ENCODE measurements around the gene EIF2S2.
A peak's percentile ranks its signal among the peaks of the same experiment; 100 is the strongest.

Gene EIF2S2

DNA sequence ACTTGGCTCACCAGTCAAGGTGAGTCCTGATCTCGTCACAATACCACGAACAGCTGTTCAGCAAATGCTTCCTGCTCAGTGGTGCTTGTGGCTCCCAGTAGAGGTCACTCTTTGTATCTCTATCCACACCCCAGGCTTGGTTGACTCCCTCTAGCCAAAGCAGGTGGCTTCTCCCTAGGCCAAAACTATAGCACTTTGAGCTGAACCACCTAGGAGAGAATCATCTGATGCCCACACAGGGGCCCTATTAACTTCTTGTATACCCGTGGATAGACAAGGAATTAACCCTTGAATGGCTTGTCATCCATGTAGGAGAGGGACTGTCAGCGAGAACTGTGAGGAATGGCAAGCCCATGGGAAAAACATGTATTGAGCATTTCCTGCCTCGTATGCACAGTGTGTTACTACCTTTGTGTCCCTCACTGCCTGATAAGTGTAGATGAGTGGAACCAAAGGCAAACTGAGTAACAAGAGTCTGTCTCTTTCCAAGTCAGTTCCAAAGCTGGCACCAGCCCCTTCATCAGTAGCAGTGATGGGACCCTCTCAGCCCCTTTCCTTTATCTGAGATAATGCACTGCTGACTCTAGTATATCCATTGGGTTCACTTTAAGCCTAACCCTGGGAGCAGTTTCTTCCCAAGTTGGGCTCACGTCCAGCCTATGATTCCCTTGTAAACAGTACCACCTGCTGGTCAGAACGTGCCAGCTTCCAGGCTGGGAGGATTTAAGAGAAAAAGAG is 42.5 kb downstream of the EIF2S2 start:
- TF ChIP-seq GABPA (IDR thresholded peaks at IDR 0.05; ENCODE audit: low read depth) = no peak
- TF ChIP-seq, protein P1, sequence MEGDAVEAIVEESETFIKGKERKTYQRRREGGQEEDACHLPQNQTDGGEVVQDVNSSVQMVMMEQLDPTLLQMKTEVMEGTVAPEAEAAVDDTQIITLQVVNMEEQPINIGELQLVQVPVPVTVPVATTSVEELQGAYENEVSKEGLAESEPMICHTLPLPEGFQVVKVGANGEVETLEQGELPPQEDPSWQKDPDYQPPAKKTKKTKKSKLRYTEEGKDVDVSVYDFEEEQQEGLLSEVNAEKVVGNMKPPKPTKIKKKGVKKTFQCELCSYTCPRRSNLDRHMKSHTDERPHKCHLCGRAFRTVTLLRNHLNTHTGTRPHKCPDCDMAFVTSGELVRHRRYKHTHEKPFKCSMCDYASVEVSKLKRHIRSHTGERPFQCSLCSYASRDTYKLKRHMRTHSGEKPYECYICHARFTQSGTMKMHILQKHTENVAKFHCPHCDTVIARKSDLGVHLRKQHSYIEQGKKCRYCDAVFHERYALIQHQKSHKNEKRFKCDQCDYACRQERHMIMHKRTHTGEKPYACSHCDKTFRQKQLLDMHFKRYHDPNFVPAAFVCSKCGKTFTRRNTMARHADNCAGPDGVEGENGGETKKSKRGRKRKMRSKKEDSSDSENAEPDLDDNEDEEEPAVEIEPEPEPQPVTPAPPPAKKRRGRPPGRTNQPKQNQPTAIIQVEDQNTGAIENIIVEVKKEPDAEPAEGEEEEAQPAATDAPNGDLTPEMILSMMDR (IDR thresholded peaks at IDR 0.05; ENCODE audit: insufficient read depth, low read length) = peak; percentile 72
- peak in 1 of 2 experiments; percentile 64 for DNase-seq (ENCODE audit: low read depth in 1 of 2, low spot score in 1 of 2)
- Histone ChIP-seq H3K4me3 (replicated peaks; ENCODE audit: insufficient read depth, low read length) (no peak overlapping the region), H3K27me3 (ENCODE audit: insufficient read depth, poor library complexity, severe bottlenecking) (no peaks in the 10 kb centered on the region), H3K27ac (replicated peaks) (no peak overlapping the region)

DNA sequence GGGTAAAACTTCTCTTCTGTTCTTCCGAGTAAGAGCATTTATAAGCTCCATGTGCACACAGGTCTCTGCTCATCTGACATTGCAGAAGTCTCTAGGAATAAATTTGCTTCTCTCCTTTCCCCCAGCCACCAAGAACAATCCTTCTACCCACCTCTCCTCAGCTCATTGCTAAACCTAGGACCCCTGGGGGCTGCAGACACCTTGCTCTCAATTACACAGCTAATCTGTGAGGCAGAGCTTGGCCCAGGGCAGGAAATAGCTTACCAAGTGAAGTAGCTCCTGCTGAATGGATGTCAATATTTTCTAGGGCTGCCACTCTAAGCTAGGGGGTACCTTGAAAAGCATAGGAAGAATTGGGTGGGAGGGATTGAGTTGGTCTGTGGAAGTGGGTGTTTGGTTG is 44.0 kb downstream of the EIF2S2 start:
- DNase-seq (ENCODE audit: low read depth in 1 of 2, low spot score in 1 of 2) = no peak
- Histone ChIP-seq H3K27ac (replicated peaks) (no peak overlapping the region), H3K27me3 (ENCODE audit: insufficient read depth, poor library complexity, severe bottlenecking) (no peaks in the 10 kb centered on the region), H3K4me3 (replicated peaks; ENCODE audit: insufficient read depth, low read length) (no peak overlapping the region)
- TF ChIP-seq SPI1 (IDR thresholded peaks at IDR 0.05; ENCODE audit: borderline replicate concordance, low read depth) (no peak), GABPA (IDR thresholded peaks at IDR 0.05; ENCODE audit: low read depth) (no peak), POLR2AphosphoS5 (IDR thresholded peaks at IDR 0.05; ENCODE audit: low read depth) (no peak)
- TF ChIP-seq, protein P2, sequence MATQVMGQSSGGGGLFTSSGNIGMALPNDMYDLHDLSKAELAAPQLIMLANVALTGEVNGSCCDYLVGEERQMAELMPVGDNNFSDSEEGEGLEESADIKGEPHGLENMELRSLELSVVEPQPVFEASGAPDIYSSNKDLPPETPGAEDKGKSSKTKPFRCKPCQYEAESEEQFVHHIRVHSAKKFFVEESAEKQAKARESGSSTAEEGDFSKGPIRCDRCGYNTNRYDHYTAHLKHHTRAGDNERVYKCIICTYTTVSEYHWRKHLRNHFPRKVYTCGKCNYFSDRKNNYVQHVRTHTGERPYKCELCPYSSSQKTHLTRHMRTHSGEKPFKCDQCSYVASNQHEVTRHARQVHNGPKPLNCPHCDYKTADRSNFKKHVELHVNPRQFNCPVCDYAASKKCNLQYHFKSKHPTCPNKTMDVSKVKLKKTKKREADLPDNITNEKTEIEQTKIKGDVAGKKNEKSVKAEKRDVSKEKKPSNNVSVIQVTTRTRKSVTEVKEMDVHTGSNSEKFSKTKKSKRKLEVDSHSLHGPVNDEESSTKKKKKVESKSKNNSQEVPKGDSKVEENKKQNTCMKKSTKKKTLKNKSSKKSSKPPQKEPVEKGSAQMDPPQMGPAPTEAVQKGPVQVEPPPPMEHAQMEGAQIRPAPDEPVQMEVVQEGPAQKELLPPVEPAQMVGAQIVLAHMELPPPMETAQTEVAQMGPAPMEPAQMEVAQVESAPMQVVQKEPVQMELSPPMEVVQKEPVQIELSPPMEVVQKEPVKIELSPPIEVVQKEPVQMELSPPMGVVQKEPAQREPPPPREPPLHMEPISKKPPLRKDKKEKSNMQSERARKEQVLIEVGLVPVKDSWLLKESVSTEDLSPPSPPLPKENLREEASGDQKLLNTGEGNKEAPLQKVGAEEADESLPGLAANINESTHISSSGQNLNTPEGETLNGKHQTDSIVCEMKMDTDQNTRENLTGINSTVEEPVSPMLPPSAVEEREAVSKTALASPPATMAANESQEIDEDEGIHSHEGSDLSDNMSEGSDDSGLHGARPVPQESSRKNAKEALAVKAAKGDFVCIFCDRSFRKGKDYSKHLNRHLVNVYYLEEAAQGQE (IDR thresholded peaks at IDR 0.05; ENCODE audit: insufficient replicate concordance, low read depth) = no peak
- TF ChIP-seq, protein P1 (IDR thresholded peaks at IDR 0.05; ENCODE audit: insufficient read depth, low read length) = no peak

DNA sequence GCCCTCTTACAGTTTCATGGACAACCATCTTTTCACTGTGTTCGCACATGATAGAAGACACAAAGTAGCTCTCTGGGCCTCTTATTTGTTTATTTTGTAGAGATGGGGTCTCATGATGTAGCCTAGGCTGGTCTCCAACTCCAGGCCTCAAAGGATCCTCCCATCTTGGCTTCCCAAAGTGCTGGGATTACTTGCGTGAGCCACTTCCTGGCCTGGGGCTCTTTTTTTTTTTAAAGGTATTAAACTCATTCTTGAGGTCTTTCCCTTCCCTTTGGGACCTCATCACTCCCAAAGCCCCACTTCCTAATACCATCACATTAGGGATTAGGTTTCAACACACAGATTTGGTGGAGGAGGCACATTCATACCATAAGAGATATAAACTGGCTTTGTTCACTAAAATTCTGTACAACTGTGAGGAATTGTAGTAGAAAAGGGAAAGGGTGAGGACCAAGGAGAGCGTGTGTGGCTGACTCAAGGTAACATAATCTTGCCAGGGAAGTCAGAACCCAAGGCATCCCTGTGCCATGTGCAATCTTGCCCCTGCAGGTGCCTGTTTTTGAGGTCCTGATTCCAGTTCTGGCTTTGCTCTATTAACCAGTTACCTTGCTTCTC is 45.5 kb downstream of the EIF2S2 start:
- Histone ChIP-seq H3K27ac (replicated peaks) (no peak overlapping the region), H3K27me3 (ENCODE audit: insufficient read depth, poor library complexity, severe bottlenecking) (no peaks in the 10 kb centered on the region), H3K4me3 (replicated peaks; ENCODE audit: insufficient read depth, low read length) (no peak overlapping the region)
- TF ChIP-seq, protein P1 (IDR thresholded peaks at IDR 0.05; ENCODE audit: insufficient read depth, low read length) = no peak
- TF ChIP-seq SPI1 (IDR thresholded peaks at IDR 0.05; ENCODE audit: borderline replicate concordance, low read depth) (no peak), POLR2AphosphoS5 (IDR thresholded peaks at IDR 0.05; ENCODE audit: low read depth) (no peak), GABPA (IDR thresholded peaks at IDR 0.05; ENCODE audit: low read depth) (no peak)
- TF ChIP-seq, protein P2 (IDR thresholded peaks at IDR 0.05; ENCODE audit: insufficient replicate concordance, low read depth) = no peak
- DNase-seq (ENCODE audit: low read depth in 1 of 2, low spot score in 1 of 2) = no peak
